Measurements from ENCODE around the gene SCAMP4.

GRCh38 chr19:1860042-1860775 is 45.0 kb upstream of the SCAMP4 start:
- TF ChIP-seq CTCF (IDR thresholded peaks at IDR 0.05 in 4 of 5, conservative IDR thresholded peaks at IDR 0.05 in 1 of 5) (no peak), POLR2A (IDR thresholded peaks at IDR 0.05) (no peak)

Measured in gastrocnemius medialis (tissue), 4 donors.